ENCODE data around the gene MAPK1IP1L. TPM values are rescaled to one million over a fixed set of nuclear protein-coding genes. Genes with fewer than 3 reads are reported as not detected.
A peak's percentile ranks its signal among the peaks of the same experiment; 100 is the strongest.

MAPK1IP1L gene
- total and polyA plus RNA-seq, 12 donors = 23.6 to 105 (median 77.2) TPM

DNA sequence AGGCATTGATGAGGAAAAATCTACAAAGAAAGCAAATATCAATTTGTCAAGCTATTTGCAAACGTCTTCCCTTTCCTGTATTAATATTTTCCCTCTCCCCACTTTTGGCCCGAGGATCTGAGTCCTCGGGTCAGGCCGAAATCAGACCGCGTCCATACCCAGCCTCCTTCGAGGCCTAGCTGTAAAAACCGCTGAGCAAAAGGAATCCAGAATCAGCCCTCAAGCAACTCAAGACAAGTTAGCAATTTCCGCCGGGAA is 353 bp upstream of the MAPK1IP1L start:
- Histone ChIP-seq H3K36me3 (peaks cover 0 to 25% (median 0%) of the 10 kb centered on the region in 9 donors), H3K9me3 (no peaks in the 10 kb centered on the region), H3K4me1 (peaks cover 0 to 46% (median 39%) of the 10 kb centered on the region in 9 donors), H3K4me3 (peak overlapping the region in 9 of 10 donors; percentile 83 to 100 (median 95)), H3K27ac (peak overlapping the region; percentile 99 to 100 (median 100)), H3K27me3 (no peaks in the 10 kb centered on the region)
- DNase-seq (no peak), ATAC-seq (no peak)
- TF ChIP-seq, protein P1, sequence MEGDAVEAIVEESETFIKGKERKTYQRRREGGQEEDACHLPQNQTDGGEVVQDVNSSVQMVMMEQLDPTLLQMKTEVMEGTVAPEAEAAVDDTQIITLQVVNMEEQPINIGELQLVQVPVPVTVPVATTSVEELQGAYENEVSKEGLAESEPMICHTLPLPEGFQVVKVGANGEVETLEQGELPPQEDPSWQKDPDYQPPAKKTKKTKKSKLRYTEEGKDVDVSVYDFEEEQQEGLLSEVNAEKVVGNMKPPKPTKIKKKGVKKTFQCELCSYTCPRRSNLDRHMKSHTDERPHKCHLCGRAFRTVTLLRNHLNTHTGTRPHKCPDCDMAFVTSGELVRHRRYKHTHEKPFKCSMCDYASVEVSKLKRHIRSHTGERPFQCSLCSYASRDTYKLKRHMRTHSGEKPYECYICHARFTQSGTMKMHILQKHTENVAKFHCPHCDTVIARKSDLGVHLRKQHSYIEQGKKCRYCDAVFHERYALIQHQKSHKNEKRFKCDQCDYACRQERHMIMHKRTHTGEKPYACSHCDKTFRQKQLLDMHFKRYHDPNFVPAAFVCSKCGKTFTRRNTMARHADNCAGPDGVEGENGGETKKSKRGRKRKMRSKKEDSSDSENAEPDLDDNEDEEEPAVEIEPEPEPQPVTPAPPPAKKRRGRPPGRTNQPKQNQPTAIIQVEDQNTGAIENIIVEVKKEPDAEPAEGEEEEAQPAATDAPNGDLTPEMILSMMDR (IDR thresholded peaks at IDR 0.05) = no peak
- WGBS, 2 donors = 0% methylated on average over 10 of the region's 10 CpGs
- intact Hi-C loops (cut with DNase I) = loop anchor here in 1 of 10 donors (5.0 kb wide), 1 partner anchor 81 kb away; no protein-coding TSS in a partner anchor

DNA sequence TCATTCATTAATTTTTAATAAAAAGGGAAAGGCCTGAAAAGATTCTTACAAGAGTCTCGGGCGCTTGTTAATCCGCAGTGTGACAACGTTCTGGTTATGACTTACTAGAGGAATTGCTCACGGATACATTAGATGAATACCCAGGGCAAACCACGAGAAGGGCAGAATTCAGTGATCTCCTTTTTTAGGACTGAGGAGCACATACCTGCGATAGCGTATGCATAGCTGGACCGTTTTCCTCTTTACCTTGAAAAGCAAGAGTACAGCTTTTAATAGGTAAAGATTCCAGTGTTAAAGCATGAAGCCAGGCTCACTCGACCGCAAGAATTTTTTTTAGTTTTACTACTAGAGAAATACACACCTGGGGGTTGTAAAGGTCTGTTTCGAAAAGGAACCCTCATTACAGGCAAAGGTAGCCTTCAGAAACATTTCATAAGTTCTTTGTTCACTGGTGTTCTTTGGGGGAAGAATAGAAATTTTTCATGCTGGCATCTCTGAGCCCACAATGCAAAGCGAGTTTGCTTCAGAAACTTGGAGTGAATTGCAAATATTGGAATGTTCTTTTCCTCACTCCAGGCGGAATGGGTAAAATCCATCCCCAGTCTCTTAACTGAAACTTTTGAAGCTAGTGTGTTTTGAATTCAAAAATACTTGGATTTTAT is 953 bp downstream of the MAPK1IP1L start:
- Histone ChIP-seq H3K4me1 (peaks cover 0 to 47% (median 41%) of the 10 kb centered on the region in 9 donors), H3K9me3 (no peaks in the 10 kb centered on the region), H3K27me3 (no peaks in the 10 kb centered on the region), H3K4me3 (peak overlapping the region; percentile 83 to 100 (median 94)), H3K27ac (peak overlapping the region; percentile 99 to 100 (median 100)), H3K36me3 (peaks cover 0 to 26% (median 3%) of the 10 kb centered on the region in 9 donors)
- WGBS, 2 donors = 5 to 7% methylated on average over 14 of the region's 14 CpGs
- TF ChIP-seq, protein P1 (IDR thresholded peaks at IDR 0.05) = no peak
- ATAC-seq = no peak
- intact Hi-C loops (cut with DNase I) = loop anchor here in 1 of 10 donors (5.0 kb wide), 1 partner anchor 80 kb away; no protein-coding TSS in a partner anchor
- no peak for DNase-seq

DNA sequence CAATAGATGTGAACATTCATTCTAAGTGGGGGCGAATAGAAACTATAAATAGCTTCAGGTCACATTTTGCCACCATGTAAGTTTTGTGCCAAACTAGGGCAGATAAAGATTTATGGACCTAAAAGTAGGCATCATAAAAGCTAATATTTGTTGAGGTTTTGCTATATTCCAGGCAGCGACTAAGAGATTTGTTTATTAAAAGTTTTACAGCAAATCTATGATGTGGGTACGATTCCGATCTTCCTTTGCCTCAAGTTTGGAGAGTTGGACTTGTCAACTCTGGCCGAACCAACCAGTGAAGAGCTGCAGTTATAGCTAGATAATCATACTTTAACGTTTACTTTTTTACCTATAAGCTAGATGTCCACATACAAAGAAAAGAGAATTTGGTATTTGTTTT is 1.6 kb downstream of the MAPK1IP1L start:
- DNase-seq (no peak), ATAC-seq (no peak)
- TF ChIP-seq, protein P1 (IDR thresholded peaks at IDR 0.05) = no peak
- H3K27me3 ChIP-seq = no peaks in the 10 kb centered on the region
- H3K9me3 ChIP-seq = no peaks in the 10 kb centered on the region
- WGBS, 2 donors = 67 to 69% methylated on average over 6 of the region's 6 CpGs
- peak overlapping the region in 9 of 10 donors; percentile 83 to 100 (median 95) for H3K4me3 ChIP-seq
- peak overlapping the region in 7 of 10 donors; percentile 100 for H3K27ac ChIP-seq
- peaks cover 0 to 53% (median 43%) of the 10 kb centered on the region in 9 donors for H3K4me1 ChIP-seq
- intact Hi-C loops (cut with DNase I) = loop anchor here in 1 of 10 donors (5.0 kb wide), 1 partner anchor 79 kb away; no protein-coding TSS in a partner anchor
- peaks cover 0 to 33% (median 4%) of the 10 kb centered on the region in 9 donors for H3K36me3 ChIP-seq

DNA sequence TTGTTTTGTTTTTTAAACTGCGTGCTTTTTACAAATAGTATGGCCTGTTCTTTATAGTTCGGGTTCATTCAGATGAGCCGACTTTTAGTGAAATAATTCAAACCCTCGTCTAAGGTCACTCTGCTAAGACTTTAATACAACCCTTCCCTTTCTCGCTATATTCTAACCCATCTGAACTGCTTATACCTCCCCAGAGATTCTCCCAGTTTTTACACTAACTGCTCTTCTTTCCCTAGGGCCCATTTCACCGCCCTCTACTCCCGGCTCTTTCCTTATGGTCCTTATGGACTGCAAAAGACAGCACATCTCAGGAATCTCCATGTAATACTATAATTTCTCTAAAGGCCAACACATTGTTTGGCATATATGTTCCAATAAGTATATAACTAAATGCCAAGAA is 2.1 kb downstream of the MAPK1IP1L start:
- Histone ChIP-seq H3K27me3 (no peaks in the 10 kb centered on the region), H3K27ac (peak overlapping the region in 3 of 10 donors; percentile 100), H3K4me1 (peaks cover 0 to 57% (median 43%) of the 10 kb centered on the region in 9 donors), H3K36me3 (peaks cover 0 to 37% (median 4%) of the 10 kb centered on the region in 9 donors), H3K9me3 (no peaks in the 10 kb centered on the region), H3K4me3 (peak overlapping the region in 3 of 10 donors; percentile 95 to 97 (median 97))
- ATAC-seq (no peak), DNase-seq (no peak)
- WGBS, 2 donors = 86 to 88% methylated on average over 7 of the region's 7 CpGs
- intact Hi-C loops (cut with DNase I) = loop anchor here in 1 of 10 donors (5.0 kb wide), 1 partner anchor 79 kb away; no protein-coding TSS in a partner anchor
- TF ChIP-seq, protein P1 (IDR thresholded peaks at IDR 0.05) = no peak
